Sciatic nerve (tissue), 2 donors: Measurements from ENCODE around the gene RPH3AL. TPM values are rescaled to one million over a fixed set of nuclear protein-coding genes. Genes with fewer than 3 reads are reported as not detected.
"Not testable (repeated sequence)": the region's sequence is repeated elsewhere in the genome, so short reads cannot be mapped to it uniquely, and the experiment has no call there.

Experiments used
- ATAC-seq: fragments of 200-7000 bp; cut with Tn5 transposase; one replicate; pipeline ENCODE4 v1.9.1; 2020; ENCODE audit warnings: mild to moderate bottlenecking, moderate library complexity
- DNase-seq: peaks from one replicate; pipeline ENCODE4 v3.0.0-alpha.2; 2020; ENCODE audit warnings: low spot score
- intact Hi-C: fragments of 100-400 bp; cut with DNase I; formaldehyde crosslinking; loops from one replicate; pipeline ENCODE4 v1.14.2; 2022
- total RNA-seq: library from RNA; stranded (reverse); fragmentation: NEBNext Ultra II Directional; extraction: Animal tissue kit (Norgen Biotek cat#: 25700); gene quantifications from one replicate; pipeline ENCODE4 v1.2.1, GENCODE V29; 2021
- donor health status: DM: no; HTN: no; CAD: no.
- donor health status: DM: no; HTN: no; CAD: no.

The RPH3AL gene
- total RNA-seq, 1 donor from 2014 or later = 19.0 TPM

GRCh38 chr17:225551-225950 is 127.1 kb downstream of the RPH3AL start:
- intact Hi-C loops = no loop called here
- peak; percentile 41 for DNase-seq
- no peak for ATAC-seq

DNA sequence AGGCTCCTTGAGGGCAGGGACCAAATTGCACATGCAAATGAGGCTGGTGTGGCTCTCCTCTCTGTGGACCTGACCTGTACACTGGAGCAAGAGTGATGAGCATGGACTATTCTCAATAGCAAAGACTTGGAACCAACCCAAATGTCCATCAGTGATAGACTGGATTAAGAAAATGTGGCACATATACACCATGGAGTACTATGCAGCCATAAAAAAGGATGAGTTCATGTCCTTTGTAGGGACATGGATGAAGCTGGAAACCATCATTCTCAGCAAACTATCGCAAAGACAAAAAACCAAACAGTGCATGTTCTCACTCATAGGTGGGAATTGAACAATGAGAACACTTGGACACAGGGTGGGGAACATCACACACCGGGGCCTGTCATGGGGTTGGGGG is 128.0 kb downstream of the RPH3AL start:
- ATAC-seq, intact Hi-C loops, DNase-seq: not testable (repeated sequence)

DNA sequence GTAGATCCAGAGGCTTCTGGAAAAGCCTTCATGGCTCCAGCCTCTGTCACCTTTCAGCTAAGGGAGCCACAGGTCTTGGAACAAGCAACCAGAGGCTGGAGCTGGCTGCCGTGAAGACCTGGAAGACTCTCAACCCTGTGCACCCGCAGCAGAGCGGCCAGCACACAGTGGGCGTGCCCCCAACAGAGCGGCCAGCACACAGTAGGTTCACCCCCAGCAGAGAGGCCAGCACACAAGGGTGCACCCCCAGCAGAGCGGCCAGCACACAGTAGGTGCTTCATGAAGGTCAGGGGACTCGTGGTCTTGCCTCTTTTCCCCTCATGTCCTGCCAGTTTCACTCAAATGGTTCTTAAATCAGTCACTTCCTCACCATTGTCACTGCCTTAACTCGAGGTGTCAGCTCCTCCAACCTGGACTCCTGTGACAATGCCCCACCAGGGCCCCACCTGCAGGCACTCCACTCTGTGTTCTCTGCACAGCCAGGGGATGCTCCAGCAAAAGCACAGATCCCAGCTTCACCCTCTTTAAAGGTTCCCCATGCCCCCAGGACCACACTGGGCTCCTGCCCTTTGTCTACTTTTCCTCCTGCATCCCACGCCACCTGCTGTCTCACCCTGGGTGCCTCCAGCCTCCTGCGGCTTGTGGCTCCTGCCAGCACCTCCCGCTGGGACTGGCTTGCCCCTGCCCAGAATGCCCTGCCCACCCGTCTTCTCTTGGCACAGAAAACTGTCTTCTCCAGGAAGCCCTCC is 128.7 kb downstream of the RPH3AL start:
- intact Hi-C loops = no loop called here
- DNase-seq = peak; percentile 34
- no peak for ATAC-seq

- intact Hi-C loops = no loop called here
- DNase-seq (peak; percentile 43), ATAC-seq (no peak)
Observed at GRCh38 chr17:222172-222571, 130.4 kb downstream of the RPH3AL start.

DNA sequence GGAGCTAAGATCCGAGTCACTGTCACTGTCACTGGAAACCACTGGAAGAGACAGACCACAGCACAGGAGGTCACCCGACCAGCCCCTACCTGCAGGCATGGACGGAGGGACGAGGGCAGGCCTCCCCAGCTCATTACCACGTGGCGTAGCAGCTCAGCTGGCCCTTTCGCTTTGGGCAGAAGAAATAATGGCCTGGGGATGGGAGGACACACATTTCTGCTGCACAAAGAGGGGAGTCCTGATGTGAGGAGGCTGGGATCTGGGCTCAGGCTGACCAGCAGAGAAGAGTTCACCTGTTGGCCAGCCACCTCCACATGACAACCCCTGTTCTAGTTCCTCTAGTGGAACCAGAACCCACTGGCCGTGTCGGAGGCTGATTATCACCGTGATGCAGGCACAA is 132.9 kb downstream of the RPH3AL start:
- intact Hi-C loops = no loop called here
- ATAC-seq (no peak), DNase-seq (peak; percentile 48)

GRCh38 chr17:218432-219110 is 134.0 kb downstream of the RPH3AL start:
- DNase-seq = peak; percentile 40
- ATAC-seq = no peak
- intact Hi-C loops = no loop called here

DNA sequence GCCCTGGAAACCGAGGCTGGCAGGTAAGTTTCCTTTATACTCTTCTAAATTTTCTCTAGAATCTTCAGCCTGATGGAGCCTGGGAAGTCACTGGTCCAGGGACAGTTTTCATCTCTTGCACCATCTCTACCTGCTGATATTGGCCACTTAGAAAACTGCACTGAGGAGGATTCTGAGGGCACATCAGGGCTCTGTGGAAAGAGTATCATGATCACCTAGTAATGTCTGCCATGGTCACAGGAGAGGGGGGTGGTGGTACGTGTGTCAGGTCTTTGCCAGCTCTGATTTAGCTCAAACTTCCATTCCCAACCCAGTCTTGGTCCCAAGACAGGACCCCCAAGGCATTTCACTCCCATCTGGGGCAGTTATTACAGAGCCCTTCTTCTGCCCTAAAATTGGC is 136.0 kb downstream of the RPH3AL start:
- ATAC-seq = no peak
- DNase-seq = no peak
- intact Hi-C loops = no loop called here

- ATAC-seq = peak; percentile 26
- DNase-seq, intact Hi-C loops: not testable (repeated sequence)
Observed at GRCh38 chr17:215563-216478, 136.8 kb downstream of the RPH3AL start.

- DNase-seq = no peak
- intact Hi-C loops = no loop called here
- ATAC-seq = no peak
Observed at GRCh38 chr17:214881-215331, 137.7 kb downstream of the RPH3AL start.

DNA sequence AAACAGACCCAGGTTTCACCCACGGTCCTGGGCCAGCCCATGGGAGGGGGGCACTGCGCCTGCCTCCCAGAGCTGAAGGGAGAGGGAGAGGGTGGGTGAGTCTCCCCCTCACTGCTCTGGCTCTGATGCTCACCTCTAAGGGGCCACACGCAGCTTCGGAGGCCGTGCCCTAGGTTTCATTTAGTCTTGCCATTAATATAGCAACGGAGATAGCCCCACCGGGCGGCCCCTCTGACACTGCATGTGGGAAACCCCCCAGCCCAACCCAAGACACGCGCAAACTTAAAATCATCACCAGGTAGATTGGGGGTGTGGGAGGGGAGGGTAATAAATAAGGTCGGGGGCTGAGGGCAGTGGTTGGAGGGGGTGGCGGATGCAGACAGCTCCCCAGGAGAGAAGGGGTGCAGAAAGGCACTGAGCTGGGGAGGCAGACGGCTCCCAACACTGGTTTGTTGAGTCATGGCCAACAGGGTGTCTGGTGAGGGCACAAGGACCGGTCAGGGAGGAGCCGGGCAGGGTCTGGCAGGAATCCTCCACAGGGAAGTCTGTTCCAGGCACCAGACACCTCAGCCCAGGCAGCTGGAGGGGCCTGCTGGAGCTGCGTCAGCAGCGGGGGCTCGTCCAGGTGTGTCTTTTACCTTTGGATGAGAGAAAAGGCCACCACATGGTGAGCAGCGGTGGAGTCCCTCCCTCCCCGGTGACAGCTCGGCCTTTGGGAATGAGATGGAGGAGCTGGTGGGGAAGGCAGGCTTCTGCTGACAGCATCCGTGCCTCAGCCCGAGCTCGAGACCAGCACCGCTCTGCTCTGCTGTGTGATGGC is 139.1 kb downstream of the RPH3AL start:
- ATAC-seq = no peak
- intact Hi-C loops = no loop called here
- no peak for DNase-seq

GRCh38 chr17:210402-210801 is 142.2 kb downstream of the RPH3AL start:
- DNase-seq = peak; percentile 12
- no peak for ATAC-seq
- intact Hi-C loops = no loop called here

GRCh38 chr17:208429-208828 is 144.2 kb downstream of the RPH3AL start:
- intact Hi-C loops = no loop called here
- peak; percentile 31 for DNase-seq
- no peak for ATAC-seq

DNA sequence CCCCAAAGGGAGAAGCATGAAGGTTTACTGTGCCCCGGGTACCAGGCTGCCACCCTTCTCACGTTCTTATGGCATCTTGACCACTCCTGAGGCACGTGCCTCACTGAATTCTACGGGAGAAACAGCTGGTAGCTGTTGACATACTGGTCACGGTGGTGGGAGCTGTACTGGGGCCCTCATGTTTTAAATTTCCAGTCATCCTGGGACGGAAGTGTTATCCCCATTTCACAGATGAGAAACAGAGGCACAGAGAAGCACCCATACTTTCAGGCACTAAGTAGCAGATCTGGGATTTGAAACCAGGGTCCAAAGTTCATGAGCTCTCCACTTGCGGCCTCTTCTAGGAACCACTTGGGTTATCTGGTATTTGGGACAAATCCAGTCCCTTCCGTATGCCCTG is 144.8 kb downstream of the RPH3AL start:
- intact Hi-C loops = no loop called here
- no peak for DNase-seq
- no peak for ATAC-seq

DNA sequence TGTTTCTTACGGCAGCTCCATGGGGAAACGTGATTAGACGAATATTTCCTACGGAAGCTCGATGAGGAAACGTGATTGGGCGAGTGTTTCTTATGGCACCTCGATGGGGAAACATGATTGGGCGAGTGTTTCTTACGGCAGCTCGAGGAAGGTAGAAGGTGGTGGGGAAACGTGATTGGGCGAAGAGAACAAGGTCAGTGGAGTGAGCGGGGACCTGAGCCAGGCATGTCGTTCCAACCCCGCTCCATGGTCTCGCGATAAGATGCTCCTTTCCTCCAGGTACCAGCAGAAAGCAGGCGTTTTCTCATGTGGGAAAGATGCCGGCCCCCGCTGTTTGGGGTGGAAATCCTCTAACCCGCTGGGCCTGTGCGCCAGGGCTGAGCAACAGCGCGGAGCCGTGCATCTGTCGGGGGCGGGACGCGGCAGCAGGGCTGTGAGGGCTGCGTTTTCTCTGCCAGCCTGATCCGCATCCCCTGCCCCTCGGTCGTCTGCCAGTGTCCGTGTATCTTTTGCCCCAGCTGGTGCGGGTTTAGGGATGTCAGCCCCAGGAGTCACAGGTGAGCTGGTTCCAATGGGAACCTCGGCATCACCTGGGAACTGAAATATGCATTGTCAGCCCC is 145.6 kb downstream of the RPH3AL start:
- DNase-seq = no peak
- intact Hi-C loops = no loop called here
- ATAC-seq = no peak

DNA sequence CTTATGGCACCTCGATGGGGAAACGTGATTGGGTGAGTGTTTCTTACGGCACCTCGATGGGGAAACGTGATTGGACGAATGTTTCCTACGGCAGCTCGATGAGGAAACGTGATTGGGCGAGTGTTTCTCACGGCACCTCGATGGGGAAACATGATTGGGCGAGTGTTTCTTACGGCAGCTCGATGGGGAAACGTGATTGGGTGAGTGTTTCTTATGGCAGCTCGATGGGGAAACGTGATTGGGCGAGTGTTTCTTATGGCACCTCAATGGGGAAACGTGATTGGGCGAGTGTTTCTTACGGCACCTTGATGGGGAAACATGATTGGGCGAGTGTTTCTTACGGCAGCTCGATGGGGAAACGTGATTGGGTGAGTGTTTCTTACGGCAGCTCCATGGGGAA is 146.1 kb downstream of the RPH3AL start:
- intact Hi-C loops, ATAC-seq: not testable (repeated sequence)

DNA sequence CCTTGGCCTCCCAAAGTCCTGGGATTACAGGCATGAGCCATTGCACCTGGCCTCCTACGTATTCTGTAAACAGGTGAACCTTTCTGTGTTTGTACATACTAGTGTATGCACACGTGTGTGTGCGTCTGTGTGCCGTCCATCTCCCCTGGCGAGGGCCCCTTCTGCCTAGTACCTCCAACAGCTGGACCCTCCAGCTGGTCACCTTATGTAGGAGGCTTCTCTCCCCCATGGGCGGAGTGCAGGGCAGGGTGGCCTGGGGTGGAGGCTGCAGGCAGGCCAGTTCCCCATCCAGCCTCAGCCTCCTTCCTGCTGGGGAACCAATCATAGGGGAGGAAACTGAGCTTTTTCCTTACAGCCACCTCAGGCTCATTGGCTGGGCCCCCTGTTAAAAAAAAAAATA is 146.8 kb downstream of the RPH3AL start:
- DNase-seq (no peak), ATAC-seq (no peak)
- intact Hi-C loops = no loop called here

More for the DNA sequence above, 146.1 kb downstream of the RPH3AL start:
- not testable (repeated sequence) for DNase-seq

DNA sequence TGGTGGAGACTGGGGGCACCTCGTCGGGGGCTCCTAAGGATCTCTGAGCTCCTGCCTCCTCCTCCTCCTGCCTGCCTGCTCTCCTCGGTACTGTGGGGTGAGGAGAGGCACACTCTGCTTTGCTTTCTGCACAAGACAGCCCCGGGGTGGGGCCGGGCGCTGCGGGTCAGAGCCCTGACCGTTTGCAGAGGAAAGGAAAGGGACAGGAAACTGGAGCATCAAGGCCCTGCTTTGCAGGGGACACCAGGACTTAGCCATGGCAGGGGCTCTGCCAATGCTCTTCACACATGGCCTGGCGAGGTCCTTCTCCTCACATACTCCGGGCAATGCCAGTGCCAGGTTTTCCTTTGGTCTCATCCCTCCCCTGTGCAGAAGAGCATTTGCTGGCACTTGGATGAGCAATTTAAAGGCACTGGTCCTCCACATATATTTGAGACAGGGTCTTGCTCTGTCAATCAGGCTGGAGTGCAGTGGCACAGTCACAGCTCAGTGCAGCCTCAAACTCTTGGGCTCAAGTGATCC is 147.4 kb downstream of the RPH3AL start:
- intact Hi-C loops = no loop called here
- no peak for ATAC-seq
- DNase-seq = no peak
